Measurements from ENCODE around the gene DUSP10.

Gene DUSP10

DNA sequence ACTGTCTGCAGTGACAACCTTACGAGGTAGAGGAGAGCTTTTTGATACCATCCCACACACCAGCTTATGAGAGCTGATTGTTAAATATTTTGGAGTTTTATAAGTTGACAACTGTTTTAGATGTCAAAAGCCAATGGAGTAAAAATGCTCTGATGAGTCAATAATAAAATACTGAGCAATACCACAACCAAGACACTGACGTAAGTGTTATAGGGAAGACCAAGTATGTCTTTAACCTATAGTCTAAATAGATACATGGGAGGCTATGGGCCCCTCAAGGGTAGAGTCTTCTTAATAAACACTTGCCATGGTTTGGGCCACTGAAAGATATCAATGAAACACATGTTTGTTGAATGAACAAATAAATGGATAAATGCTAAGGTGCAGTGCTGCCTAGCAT, 49.2 kb downstream of the DUSP10 start:
- DNase-seq = no peak

DNA sequence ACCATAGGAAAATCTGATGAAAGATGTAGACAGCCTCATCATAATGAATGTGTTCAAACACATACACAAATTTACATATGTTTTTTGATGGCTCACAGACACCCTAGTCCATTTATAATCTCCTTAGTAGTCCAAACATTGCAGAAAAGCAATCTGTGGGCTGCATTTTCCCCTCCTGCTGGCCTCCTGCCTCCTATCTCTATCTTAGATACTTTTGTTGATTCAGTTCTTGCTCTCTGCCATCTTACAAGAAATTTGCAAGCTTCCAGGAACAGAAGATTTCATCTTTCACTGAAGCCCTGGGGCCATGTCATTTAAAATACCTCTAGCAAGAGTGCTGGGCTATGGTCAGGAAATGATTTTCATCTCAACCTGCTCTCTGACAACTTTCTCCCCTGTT, 50.6 kb downstream of the DUSP10 start:
- no peak for DNase-seq

DNA sequence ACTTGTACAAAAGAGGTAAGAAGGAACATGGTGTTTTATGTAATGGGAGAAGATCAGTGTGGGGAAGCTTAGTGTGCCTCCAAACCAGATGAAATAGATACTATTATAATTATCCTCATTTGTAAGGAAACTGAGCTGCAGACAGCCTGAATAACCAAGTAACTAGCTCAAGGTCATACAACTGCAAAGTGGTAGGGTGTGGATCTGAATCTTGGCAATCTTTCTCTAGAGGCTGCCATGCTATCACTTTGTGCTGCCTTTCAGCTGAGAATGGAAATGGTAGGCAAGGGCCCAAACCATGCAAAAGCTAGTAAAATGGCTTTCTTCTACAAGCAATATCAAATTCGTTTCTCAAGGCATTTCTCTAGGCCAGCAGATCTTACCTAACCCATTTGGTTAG, 51.0 kb downstream of the DUSP10 start:
- no peak for DNase-seq

DNA sequence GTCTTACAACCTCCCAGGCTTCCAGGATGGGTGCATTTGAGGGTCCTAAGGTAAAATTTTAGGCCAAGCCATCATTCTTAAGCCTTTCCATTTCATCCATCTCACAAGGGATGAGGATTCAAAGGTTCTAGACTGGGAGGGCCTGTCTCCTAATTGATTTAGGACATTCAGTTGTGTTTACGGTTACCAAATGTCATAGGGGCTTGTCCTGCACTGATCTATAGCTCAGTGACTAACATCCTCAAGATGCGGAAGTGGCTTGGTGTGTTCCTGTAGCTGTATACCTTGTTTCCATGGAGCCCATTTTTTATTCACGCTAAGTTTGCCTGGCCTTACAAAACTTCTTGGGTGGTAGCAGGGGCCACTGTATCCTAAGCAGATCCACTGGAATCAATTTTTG, 52.8 kb downstream of the DUSP10 start:
- DNase-seq = no peak

DNA sequence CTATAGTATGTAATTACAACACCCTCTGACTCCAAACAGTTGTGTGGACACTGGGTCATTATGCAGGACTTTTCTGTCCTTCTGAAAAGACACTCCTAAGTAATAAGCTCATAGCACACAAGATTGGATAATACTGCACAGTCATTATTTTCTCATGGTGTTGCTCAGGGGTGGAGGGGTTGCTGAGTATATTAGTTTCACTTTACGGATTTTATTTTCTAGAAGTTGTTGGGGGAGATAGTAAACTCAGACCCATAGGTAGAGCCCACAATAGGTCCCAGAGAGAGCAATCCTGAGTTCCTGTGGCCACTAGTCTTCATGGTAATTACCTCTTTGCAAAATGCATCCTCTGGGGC, 53.4 kb downstream of the DUSP10 start:
- DNase-seq = no peak

DNA sequence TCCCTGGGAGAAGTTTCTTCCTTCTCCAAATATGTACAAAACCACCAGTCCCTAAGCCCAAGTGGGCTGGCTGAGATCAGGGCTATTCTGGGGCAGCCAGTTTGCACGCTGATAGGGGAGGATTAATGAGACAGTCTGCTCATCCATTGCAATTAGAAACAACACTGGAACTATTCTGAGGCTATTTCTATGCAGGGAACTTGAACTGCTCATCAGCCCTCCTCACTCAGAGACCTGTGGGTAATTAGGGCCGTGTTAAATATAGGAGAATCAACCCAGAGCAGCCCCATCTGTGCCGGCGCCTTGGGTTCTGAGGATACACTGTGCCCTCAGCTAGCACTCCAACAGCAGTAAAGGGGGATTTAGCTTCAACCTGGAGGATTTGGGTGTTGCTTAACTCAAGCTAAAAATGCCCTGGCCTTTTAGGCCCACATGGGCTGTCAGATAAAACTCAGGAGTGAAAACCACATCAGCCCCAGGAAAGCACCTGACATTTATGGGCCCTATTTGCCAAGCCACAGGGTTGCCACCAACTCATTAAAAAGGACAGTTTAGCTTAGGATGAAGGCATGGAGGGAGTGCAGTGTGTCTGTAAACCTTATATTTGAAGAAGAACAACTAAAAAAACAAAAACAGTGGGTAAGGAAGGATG, 53.9 kb downstream of the DUSP10 start:
- no peak for DNase-seq

DNA sequence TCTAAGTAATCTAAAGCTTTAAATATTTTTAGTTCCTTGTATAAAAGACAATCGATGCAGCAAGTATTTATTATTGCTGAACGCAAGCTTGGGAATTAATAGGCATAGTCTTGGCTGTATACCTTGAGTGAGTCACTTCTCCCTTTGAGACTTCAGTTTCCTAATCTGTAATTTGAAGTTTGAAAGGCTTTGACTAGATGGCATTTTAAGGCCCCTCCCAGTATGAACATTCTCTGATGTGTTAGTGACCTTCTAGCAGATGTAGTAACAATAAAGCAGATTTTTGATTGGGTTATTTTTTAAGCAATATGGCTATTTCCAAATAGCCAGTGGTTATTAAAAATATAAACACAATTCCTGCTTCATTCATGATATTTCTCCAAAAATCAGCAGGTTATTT, 58.2 kb downstream of the DUSP10 start:
- no peak for DNase-seq

DNA sequence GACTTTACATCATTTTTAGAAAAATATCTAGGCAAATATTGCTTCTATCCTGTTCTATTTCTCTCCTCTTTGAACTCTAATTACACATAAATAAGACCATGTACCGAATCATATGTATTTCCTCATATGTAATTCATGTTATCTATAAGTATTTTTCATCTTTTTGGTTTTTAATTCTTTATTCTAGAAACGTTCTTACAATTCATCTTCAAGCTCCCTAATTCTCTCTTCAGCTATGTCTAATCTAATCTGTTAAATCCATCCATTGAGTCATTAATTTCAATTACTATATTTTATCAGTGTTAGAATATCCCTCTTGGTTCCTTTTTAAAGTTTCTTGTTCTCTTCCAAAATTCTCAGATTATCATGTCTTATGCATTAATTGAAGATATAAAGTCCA, 61.8 kb downstream of the DUSP10 start:
- DNase-seq = no peak

DNA sequence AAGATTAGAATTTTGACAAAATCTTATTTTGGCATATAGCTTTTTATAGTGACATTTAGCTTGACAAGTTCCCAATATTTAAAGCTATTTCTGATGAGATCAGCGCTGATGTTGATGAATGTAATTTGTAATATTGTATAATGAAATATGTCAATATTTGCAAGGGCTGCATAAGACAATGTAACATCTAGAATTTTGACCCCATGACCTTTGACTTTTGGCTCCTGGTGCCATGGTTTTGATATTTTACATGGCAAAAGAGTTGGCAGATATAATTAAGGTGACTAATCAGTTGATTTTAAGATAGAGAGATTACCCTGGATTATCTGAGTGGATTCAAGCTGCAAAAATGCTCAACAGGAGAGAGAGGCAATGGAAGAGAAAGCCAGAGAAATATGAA, 63.9 kb downstream of the DUSP10 start:
- DNase-seq = no peak

DNA sequence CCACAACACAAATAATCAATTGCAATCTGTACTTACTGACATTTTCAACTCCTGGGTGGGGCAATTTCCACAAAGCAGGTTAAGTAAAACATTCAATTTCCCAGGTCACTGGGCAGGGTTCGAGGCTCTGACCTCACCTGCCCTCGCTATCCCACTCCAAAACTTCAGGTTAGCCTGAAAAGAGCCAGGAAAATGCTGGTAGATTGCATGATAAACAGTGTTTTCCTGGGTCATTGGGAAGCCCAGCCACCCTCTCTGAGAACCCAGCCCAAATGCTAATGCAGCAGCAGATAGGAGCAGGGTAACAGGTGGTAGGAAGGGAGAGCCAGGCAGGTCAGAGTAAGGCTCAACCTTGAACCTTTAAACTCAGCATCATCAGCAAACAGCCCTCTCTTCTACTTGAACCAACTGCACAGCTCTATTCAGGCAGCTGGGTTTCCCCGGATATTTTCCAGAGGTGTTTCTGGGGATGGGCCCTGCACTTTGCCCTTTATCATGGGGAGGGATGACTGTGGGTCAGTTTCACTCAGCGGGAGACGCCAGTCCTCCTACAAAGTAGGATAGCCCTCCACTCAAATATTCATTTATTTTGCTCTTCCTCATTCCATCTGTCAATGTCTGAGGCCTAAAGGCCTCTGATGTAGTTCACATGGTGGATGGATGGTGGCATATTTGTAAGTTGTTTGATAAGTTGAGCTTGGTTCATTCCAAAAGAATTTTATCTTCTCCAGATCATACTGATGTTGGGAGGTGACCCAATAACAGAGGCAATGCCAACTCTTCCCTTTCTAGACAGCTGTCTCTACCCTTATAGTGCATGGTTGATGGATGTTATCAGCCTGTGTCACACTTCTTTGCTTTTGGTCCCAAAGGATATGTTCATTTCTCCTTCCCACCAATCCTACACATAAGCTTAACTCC, 65.7 kb downstream of the DUSP10 start:
- no peak for DNase-seq

DNA sequence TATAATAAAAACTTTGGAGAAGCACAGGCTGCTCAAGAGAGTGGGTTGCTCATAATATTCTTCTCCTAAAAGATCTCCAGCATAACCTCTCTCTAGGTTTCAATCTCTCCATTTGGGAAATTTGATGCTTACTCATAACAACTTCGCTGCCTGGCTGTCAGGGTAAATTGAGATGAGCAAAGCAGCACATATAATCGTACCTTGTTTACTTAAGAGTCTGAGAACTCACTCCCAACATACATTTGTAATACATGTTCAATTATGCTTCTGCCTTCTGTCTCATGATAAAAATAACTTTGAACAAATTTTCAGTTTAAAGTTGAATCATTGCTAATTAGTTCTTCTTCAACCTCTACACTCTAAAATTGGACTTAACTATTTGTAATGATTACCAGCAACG, 68.9 kb downstream of the DUSP10 start:
- DNase-seq = no peak

DNA sequence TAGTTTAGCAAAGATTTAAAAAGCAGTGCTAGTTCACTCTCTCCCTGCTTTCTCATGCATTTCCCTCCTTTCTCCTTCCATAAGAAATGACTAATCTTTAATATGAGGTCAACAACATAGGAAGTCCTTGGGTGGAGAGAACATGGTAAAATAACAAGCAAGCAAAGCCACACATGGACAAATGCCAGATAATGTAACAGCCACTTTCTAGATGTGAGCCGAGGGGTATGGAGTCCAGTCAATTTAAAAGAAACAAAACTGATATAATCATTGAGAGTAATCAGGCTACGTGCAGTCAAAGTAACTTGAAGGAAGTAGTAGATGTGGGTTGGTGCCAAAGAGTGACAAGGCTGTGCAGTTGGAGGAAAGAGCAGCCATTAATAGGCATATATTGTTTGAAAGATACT, 69.6 kb downstream of the DUSP10 start:
- no peak for DNase-seq

DNA sequence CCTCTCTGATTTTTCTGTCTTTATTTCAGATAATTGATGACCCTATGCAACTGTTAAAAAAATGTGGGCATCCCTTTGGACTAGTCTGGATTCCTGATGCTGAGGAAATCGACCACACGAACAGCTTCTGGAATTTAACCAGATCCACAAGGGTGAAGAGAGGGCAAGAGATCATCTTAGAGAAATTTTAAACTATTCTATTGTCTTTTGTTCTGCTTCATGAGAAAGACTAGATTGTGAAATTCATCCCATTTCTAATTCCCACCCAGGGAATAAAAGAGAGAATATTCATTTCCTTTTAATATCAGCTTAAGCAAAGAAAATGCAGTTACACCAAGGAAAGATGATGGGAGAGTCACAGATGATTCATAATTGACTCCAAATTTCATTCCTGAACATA, 71.8 kb downstream of the DUSP10 start:
- no peak for DNase-seq

DNA sequence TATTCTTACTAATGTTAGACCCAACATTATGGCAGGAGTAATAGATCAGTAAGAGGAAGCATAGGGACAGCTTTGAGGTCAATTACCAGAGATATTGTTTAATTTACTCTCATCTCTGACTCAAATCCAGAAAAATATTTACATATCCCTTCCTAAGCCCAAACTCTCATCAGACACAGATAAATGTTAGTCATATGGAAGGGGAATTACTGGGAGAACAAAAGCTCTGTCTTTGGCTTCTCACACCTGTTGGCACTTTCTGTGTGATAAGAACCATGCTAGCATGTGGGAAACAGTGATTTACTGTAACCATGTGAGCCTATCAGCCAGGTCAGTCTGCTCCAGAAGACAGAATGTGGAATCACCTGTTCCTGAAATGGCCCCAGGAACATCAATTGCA, 72.4 kb downstream of the DUSP10 start:
- no peak for DNase-seq

DNA sequence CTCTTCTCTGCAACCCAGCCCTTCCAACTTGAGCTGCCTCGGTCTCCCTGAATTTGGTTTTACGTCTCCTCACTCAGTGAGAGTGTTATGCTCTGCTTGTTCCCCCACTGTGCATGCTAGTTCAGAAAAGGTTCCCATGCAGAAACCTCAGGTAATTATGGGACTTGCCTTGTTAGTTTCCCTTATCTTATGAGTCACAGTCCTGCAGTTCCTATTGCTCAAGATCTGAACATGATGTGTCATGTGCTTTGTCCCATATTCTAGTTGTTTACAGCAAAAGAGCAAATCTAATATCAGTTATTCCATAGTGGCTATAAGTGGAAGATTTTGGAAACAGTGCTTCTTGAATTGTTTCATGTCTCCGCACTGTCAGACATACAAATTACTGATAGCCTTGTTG, 74.4 kb downstream of the DUSP10 start:
- DNase-seq = no peak

DNA sequence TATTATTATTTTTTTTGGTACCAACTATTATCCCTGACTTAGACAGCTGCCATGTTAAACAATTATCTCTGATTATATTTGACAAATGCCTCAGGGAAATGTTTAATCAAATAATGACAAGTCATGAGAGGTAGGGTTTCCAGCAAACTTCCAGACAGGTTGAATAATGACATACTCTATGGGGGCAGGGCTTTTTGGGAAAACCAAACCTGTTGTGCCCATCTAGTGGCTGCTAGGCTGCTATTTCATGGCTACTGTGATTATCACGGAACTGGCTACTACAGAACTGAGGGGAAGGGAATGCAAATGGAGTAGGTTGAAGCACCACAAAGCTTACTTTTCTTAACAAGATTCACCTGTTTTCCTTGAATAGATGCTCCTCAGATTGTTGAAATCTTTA, 77.6 kb downstream of the DUSP10 start:
- no peak for DNase-seq

DNA sequence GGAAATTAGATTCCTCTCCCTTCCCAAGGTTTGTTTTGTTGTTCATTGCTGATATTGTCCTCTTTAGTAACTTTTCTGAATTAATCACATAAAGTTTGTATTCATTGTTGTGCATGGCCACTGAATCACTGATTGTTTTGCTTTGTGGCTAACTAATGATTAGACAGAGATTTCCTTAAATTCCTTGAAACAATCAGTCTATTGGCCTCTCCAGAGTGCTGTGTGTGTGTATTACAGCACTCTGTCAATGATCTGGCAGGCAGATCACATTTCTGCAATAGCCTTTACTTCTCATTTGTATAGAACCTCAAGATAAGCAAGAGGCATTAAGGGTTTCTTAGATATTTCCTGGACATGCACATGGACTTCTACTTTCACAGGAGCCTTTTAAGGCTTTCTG, 78.6 kb downstream of the DUSP10 start:
- DNase-seq = no peak

DNA sequence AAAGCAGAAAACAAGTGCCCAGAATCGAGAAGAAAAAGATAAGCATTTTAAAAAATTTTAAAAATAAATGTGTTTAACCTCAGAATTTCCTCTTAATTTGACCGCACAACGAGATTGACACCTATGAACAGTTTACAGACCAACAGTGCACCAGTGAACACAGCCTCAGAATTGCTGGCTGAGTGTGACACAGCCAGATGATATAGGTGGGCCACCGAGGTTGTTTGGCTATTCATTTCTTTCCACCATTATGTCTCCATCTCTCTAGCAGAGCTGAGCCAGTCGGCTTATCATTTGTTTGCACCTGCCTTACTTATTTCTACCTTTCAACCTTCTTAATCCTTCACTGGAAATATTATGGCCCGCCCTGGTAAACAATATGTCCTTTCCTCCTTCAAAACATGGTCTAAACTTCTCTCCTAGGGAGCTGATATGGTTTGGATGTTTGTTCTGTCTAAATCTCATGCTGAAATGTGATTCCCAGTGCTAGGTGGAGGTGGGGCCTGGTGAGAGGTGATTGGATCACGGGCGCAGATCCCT, 86.1 kb downstream of the DUSP10 start:
- DNase-seq = no peak
